ENCODE data around the gene CXCL6. TPM values are rescaled to one million over a fixed set of nuclear protein-coding genes. Genes with fewer than 3 reads are reported as not detected.
A peak's percentile ranks its signal among the peaks of the same experiment; 100 is the strongest.

CXCL6 gene
- total RNA-seq, 1 donor from 2014 or later = 0.16 TPM

GRCh38 chr4:73865431-73866096, 29.1 kb downstream of the CXCL6 start:
- Mint-ChIP-seq H3K9me3 (no peaks in the 10 kb centered on the region), H3K27ac (no peak overlapping the region), H3K4me1 (peaks cover 17% of the 10 kb centered on the region), H3K4me3 (no peak overlapping the region), H3K27me3 (ENCODE audit: low read depth) (peaks cover 77% of the 10 kb centered on the region), H3K36me3 (no peaks in the 10 kb centered on the region)
- TF ChIP-seq CTCF (IDR thresholded peaks at IDR 0.05; ENCODE audit: unreplicated experiment) = no peak
- DNase-seq (ENCODE audit: low spot score in 2 of 2, unreplicated experiment in 2 of 2) = no peak

GRCh38 chr4:73866246-73866645, 29.8 kb downstream of the CXCL6 start:
- Mint-ChIP-seq H3K4me1 (peaks cover 17% of the 10 kb centered on the region), H3K9me3 (no peaks in the 10 kb centered on the region), H3K27me3 (ENCODE audit: low read depth) (peaks cover 81% of the 10 kb centered on the region), H3K4me3 (no peak overlapping the region), H3K27ac (no peak overlapping the region), H3K36me3 (no peaks in the 10 kb centered on the region)
- TF ChIP-seq CTCF (IDR thresholded peaks at IDR 0.05; ENCODE audit: unreplicated experiment) = no peak
- no peak for DNase-seq (ENCODE audit: low spot score in 2 of 2, unreplicated experiment in 2 of 2)

- no peak for DNase-seq (ENCODE audit: low spot score in 2 of 2, unreplicated experiment in 2 of 2)
- Mint-ChIP-seq H3K9me3 (no peaks in the 10 kb centered on the region), H3K27me3 (ENCODE audit: low read depth) (peaks cover 86% of the 10 kb centered on the region), H3K27ac (no peak overlapping the region), H3K36me3 (no peaks in the 10 kb centered on the region), H3K4me1 (peaks cover 17% of the 10 kb centered on the region), H3K4me3 (no peak overlapping the region)
- TF ChIP-seq CTCF (IDR thresholded peaks at IDR 0.05; ENCODE audit: unreplicated experiment) = no peak
Observed at GRCh38 chr4:73867783-73868182, 31.3 kb downstream of the CXCL6 start.

GRCh38 chr4:73868206-73869129, 32.0 kb downstream of the CXCL6 start:
- no peaks in the 10 kb centered on the region for H3K9me3 Mint-ChIP-seq
- H3K27ac Mint-ChIP-seq = no peak overlapping the region
- no peak for DNase-seq (ENCODE audit: low spot score in 2 of 2, unreplicated experiment in 2 of 2)
- peaks cover 88% of the 10 kb centered on the region for H3K27me3 Mint-ChIP-seq (ENCODE audit: low read depth)
- H3K36me3 Mint-ChIP-seq = no peaks in the 10 kb centered on the region
- TF ChIP-seq CTCF (IDR thresholded peaks at IDR 0.05; ENCODE audit: unreplicated experiment) = no peak
- H3K4me3 Mint-ChIP-seq = peak overlapping the region; percentile 73
- H3K4me1 Mint-ChIP-seq = peaks cover 17% of the 10 kb centered on the region

- DNase-seq (ENCODE audit: low spot score in 2 of 2, unreplicated experiment in 2 of 2) = peak in 1 of 2 experiments; percentile 42
- peaks cover 17% of the 10 kb centered on the region for H3K4me1 Mint-ChIP-seq
- no peaks in the 10 kb centered on the region for H3K36me3 Mint-ChIP-seq
- H3K4me3 Mint-ChIP-seq = peak within 1 kb of the TSS; percentile 73
- TF ChIP-seq CTCF (IDR thresholded peaks at IDR 0.05; ENCODE audit: unreplicated experiment) = no peak
- H3K27me3 Mint-ChIP-seq (ENCODE audit: low read depth) = peaks cover 88% of the 10 kb centered on the region
- H3K27ac Mint-ChIP-seq = no peak within 1 kb of the TSS
- no peaks in the 10 kb centered on the region for H3K9me3 Mint-ChIP-seq
Observed at GRCh38 chr4:73869130-73870055, 32.9 kb downstream of the CXCL6 start, which contains the start of gene CXCL1. Gene CXCL1, plus strand, starts transcription at chr4:73869393. Its CDS starts 78 bp downstream, at chr4:73869471.
